ENCODE data around the gene EHBP1L1.

- TF ChIP-seq CTCF (IDR thresholded peaks at IDR 0.05) = no peak
- no peak for TF ChIP-seq POLR2A (IDR thresholded peaks at IDR 0.05)
These were observed 16.8 kb upstream of the EHBP1L1 start for GRCh38 chr11:65558930-65559509.

Measured in ovary (tissue), 3 donors.